IMR-90 (cell line): ENCODE results near the gene TCF4. TPM values are rescaled to one million over a fixed set of nuclear protein-coding genes. Genes with fewer than 3 reads are reported as not detected.

Experiments used
- ATAC-seq: fragments of 200-7000 bp; cut with Tn5 transposase; 2 replicates; pipeline ENCODE4 v1.9.1; 2020; ENCODE audit warnings: low read depth, mild to moderate bottlenecking, moderate library complexity
- BruUV-seq: library from RNA; stranded (reverse); fragments of 400-500 nt; replicated peaks from 2 replicates; lab custom pipeline; 2021; lab: Mats Ljungman, UMichigan
- CTCF ChIA-PET: fragments of 300-600 bp; formaldehyde crosslinking; extraction: SDS; loops from one replicate; lab custom pipeline; 2021; ENCODE audit warnings: antibody characterized with exemption; lab: Yijun Ruan, JAX
- POLR2A ChIA-PET: fragments of 300-600 bp; sonication (Branson Sonifier 250); formaldehyde crosslinking; loops from one replicate; lab custom pipeline; 2022; ENCODE audit warnings: antibody characterized with exemption; ENCODE audit not compliant: unreplicated experiment; lab: Charles Lee
- DNase-seq: peaks from one replicate; pipeline ENCODE4 v3.0.0; 2013
- H2AFZ ChIP-seq: replicated peaks from 2 replicates; pipeline ENCODE3; 2013; ENCODE audit warnings: low read length, mild to moderate bottlenecking; ENCODE audit not compliant: poor library complexity
- H2AK5ac ChIP-seq: 2 replicates; pipeline ENCODE4 v1.6.1; 2013; ENCODE audit warnings: low read depth, low read length, inconsistent platforms
- H2AK9ac ChIP-seq: replicated peaks from 2 replicates; pipeline ENCODE3; 2013; ENCODE audit warnings: mild to moderate bottlenecking, low read depth, low read length, moderate library complexity; ENCODE audit not compliant: poor library complexity
- H2BK120ac ChIP-seq: 2 replicates; pipeline ENCODE4 v1.6.1; 2013; ENCODE audit warnings: low read depth, low read length, inconsistent platforms
- H2BK15ac ChIP-seq: 3 replicates; pipeline ENCODE4 v1.6.1; 2013; ENCODE audit warnings: low read depth, low read length, inconsistent platforms
- H2BK20ac ChIP-seq: 2 replicates; pipeline ENCODE4 v1.6.1; 2013; ENCODE audit warnings: low read depth, mild to moderate bottlenecking, inconsistent platforms, low read length, moderate library complexity
- H2BK5ac ChIP-seq: 2 replicates; pipeline ENCODE4 v1.6.1; 2013; ENCODE audit warnings: mild to moderate bottlenecking, low read depth, low read length, inconsistent platforms; ENCODE audit not compliant: poor library complexity, severe bottlenecking
- H3K14ac ChIP-seq: replicated peaks from 2 replicates; pipeline ENCODE4 v1.6.1; 2013; ENCODE audit warnings: low read depth, low read length, inconsistent platforms
- H3K18ac ChIP-seq: 2 replicates; pipeline ENCODE4 v1.6.1; 2013; ENCODE audit warnings: low read depth, low read length, control low read depth
- H3K23ac ChIP-seq: 2 replicates; pipeline ENCODE4 v1.6.1; 2013; ENCODE audit warnings: low read depth, low read length, inconsistent platforms
- H3K27ac ChIP-seq: 2 replicates; pipeline ENCODE4 v1.5.1; 2013; ENCODE audit warnings: mild to moderate bottlenecking, control low read depth, low read length; ENCODE audit not compliant: insufficient read depth
- H3K27me3 ChIP-seq: 2 replicates; pipeline ENCODE4 v1.6.1; 2013; ENCODE audit warnings: low read length; ENCODE audit not compliant: control insufficient read depth, insufficient read depth
- H3K36me3 ChIP-seq: 2 replicates; pipeline ENCODE4 v1.6.1; 2013; ENCODE audit warnings: low read length, mixed read lengths; ENCODE audit not compliant: control insufficient read depth, insufficient read depth
- H3K4ac ChIP-seq: 2 replicates; pipeline ENCODE4 v1.6.1; 2013; ENCODE audit warnings: low read depth, low read length, inconsistent platforms
- H3K4me1 ChIP-seq: 2 replicates; pipeline ENCODE4 v1.6.1; 2013; ENCODE audit warnings: low read length, mixed read lengths; ENCODE audit not compliant: control insufficient read depth, insufficient read depth
- H3K4me2 ChIP-seq: 2 replicates; pipeline ENCODE4 v1.6.1; 2013; ENCODE audit warnings: low read depth, mild to moderate bottlenecking, control low read depth, low read length, moderate library complexity
- H3K4me3 ChIP-seq: 2 replicates; pipeline ENCODE4 v1.5.1; 2013; ENCODE audit warnings: low read depth, mild to moderate bottlenecking, control low read depth, low read length, moderate library complexity; ENCODE audit not compliant: insufficient read depth
- H3K56ac ChIP-seq: 2 replicates; pipeline ENCODE4 v1.6.1; 2013; ENCODE audit warnings: low read length, inconsistent platforms; ENCODE audit not compliant: insufficient read depth; ENCODE audit errors: extremely low read depth
- H3K79me1 ChIP-seq, 2 experiments: 2 replicates each; pipeline ENCODE4 v1.6.1; 2013; ENCODE audit warnings: low read length in 2 of 2, inconsistent platforms in 1 of 2, low read depth in 1 of 2
- H3K9ac ChIP-seq: 2 replicates; pipeline ENCODE4 v1.6.1; 2013; ENCODE audit warnings: low read depth, low read length, control low read depth
- H3K9me1 ChIP-seq: 2 replicates; pipeline ENCODE4 v1.6.1; 2013; ENCODE audit warnings: low read length, inconsistent platforms; ENCODE audit not compliant: insufficient read depth
- H3K9me3 ChIP-seq: 2 replicates; pipeline ENCODE4 v1.6.1; 2013; ENCODE audit warnings: low read length; ENCODE audit not compliant: control insufficient read depth, insufficient read depth
- H4K20me1 ChIP-seq: 2 replicates; pipeline ENCODE4 v1.6.1; 2013; ENCODE audit warnings: low read length, inconsistent platforms; ENCODE audit not compliant: insufficient read depth
- H4K5ac ChIP-seq: 2 replicates; pipeline ENCODE4 v1.6.1; 2013; ENCODE audit warnings: mild to moderate bottlenecking, low read depth, low read length, control low read depth
- H4K8ac ChIP-seq, 2 experiments: 2 replicates each; pipeline ENCODE4 v1.6.1; 2013; ENCODE audit warnings: low read depth in 2 of 2, low read length in 2 of 2, control low read depth in 1 of 2, inconsistent platforms in 1 of 2
- H4K91ac ChIP-seq: 2 replicates; pipeline ENCODE4 v1.6.1; 2013; ENCODE audit warnings: low read depth, low read length, inconsistent platforms; ENCODE audit not compliant: insufficient read depth
- CHD1 ChIP-seq: IDR thresholded peaks from 2 replicates; pipeline ENCODE4 v1.6.1; 2012; ENCODE audit warnings: low read depth, low read length, improper control_type of control experiment
- FOS ChIP-seq: fragments of 150-350 bp; IDR thresholded peaks from 2 replicates; pipeline ENCODE4 v1.6.1; 2016; ENCODE audit warnings: low read depth, low read length
- POLR2A ChIP-seq: IDR thresholded peaks from 2 replicates; pipeline ENCODE4 v1.6.1; 2012; ENCODE audit warnings: mild to moderate bottlenecking, low read depth, low read length
- RAD21 ChIP-seq: IDR thresholded peaks from 2 replicates; pipeline ENCODE4 v1.6.1; 2012; ENCODE audit warnings: low read length, improper control_type of control experiment
- WGBS, 2 experiments: methylation state at CpG; one replicate each; pipeline versions ENCODE4 v1.1.5 to v1.1.7; 2013; ENCODE audit warnings: missing lambda C conversion rate in 2 of 2; ENCODE audit not compliant: insufficient read length in 1 of 2; ENCODE audit errors: extremely low coverage in 2 of 2; 5-methylcytosine and 5-hydroxymethylcytosine counted together
- dilution Hi-C: fragments of 300-500 bp; cut with HindIII; formaldehyde crosslinking; loops from one replicate; pipeline ENCODE4 v1.14.3; 2018; ENCODE audit warnings: low sequenced_read_pairs; ENCODE audit not compliant: unreplicated experiment
- in situ Hi-C: fragments of 300-500 bp; cut with MboI; formaldehyde crosslinking; loops from 3 replicates; pipeline ENCODE4 v1.14.3; 2019; ENCODE audit warnings: low sequenced_read_pairs, inconsistent platforms, mixed read lengths
- intact Hi-C: fragments of 100-400 bp; cut with micrococcal nuclease; formaldehyde crosslinking; loops from 2 replicates; pipeline ENCODE4 v1.10.0; 2022
- polyA plus RNA-seq, 3 experiments: library from polyadenylated mRNA; depleted of rRNA; stranded (reverse); fragments of >200 nt; gene quantifications; 2 replicates each; pipeline ENCODE4 v1.2.3, GENCODE V29; 2012; ENCODE audit warnings: low replicate concordance in 1 of 3
- total RNA-seq: library from RNA; depleted of rRNA; stranded (reverse); fragments of >200 nt; gene quantifications from 2 replicates; pipeline ENCODE4 v1.2.3, GENCODE V29; 2012

The TCF4 gene
- total and polyA plus RNA-seq, 2 of the 4 experiments (the other 2 are of a cell fraction) = 30.0 to 87.1 TPM

- ATAC-seq (no peak), DNase-seq (no peak)
- no peak overlapping the region for H2BK120ac ChIP-seq
- TF ChIP-seq FOS (no peak), POLR2A (no peak), RAD21 (no peak), CHD1 (no peak)
- no peaks in the 10 kb centered on the region; the same call in 1 of the 2 replicates for H3K4me1 ChIP-seq
- H4K91ac ChIP-seq = no peak overlapping the region
- dilution Hi-C loops = no loop called here
- H3K56ac ChIP-seq = no peak overlapping the region
- H2AK9ac ChIP-seq = no peak overlapping the region
- no peak overlapping the region for H3K4me3 ChIP-seq
- peaks cover 26 to 60% of the 10 kb centered on the region in 2 experiments for H3K79me1 ChIP-seq
- H3K23ac ChIP-seq = no peak overlapping the region
- intact Hi-C loops = no loop called here
- H2AK5ac ChIP-seq = no peak overlapping the region
- H3K9me3 ChIP-seq = no peaks in the 10 kb centered on the region
- H3K4me2 ChIP-seq = peak overlapping the region; percentile 52; the same call in 1 of the 2 replicates
- WGBS, 2 experiments = no CpG with 5 or more reads among the region's 1 CpG
- H2BK20ac ChIP-seq = no peak overlapping the region
- peaks cover 7% of the 10 kb centered on the region; the same call in 1 of the 2 replicates for H4K20me1 ChIP-seq
- no TSS peak for BruUV-seq
- no peak overlapping the region for H3K27ac ChIP-seq
- no peak overlapping the region for H3K14ac ChIP-seq
- H3K36me3 ChIP-seq = peaks cover 2% of the 10 kb centered on the region
- no peak overlapping the region for H3K18ac ChIP-seq
- no peak overlapping the region for H4K8ac ChIP-seq
- no peak overlapping the region for H4K5ac ChIP-seq
- H3K27me3 ChIP-seq = no peaks in the 10 kb centered on the region
- H3K9me1 ChIP-seq = peaks cover 12% of the 10 kb centered on the region
- no peak overlapping the region for H3K4ac ChIP-seq
- no peak overlapping the region for H2BK5ac ChIP-seq
- in situ Hi-C loops = no loop called here
- CTCF ChIA-PET = no interaction called here
- no peak overlapping the region for H3K9ac ChIP-seq
- no peak overlapping the region for H2AFZ ChIP-seq
- POLR2A ChIA-PET = no interaction called here
- no peak overlapping the region for H2BK15ac ChIP-seq
These were observed 274.0 kb downstream of the TCF4 start for GRCh38 chr18:55314031-55314430.
